Ovary (tissue), 3 donors: ENCODE data around the gene EIF5.

Experiments
- CTCF ChIP-seq, 3 donors: fragments of 450-650 bp in 2 of 3; fragments of 200-600 bp in 1 of 3; IDR thresholded peaks; one replicate each; pipeline versions ENCODE4 v1.5.1 to v1.8.0; 2016 to 2022; ENCODE audit warnings: antibody characterized with exemption in 3 of 3, mild to moderate bottlenecking in 1 of 3
- POLR2A ChIP-seq: fragments of 450-650 bp; IDR thresholded peaks from one replicate; pipeline ENCODE4 v1.6.1; 2017; ENCODE audit warnings: antibody characterized with exemption, mild to moderate bottlenecking, moderate library complexity
- donor health status: DM: no; HTN: no; CAD: no.

- TF ChIP-seq CTCF (IDR thresholded peaks at IDR 0.05) (no peak), POLR2A (no peak)
Observed at GRCh38 chr14:103317976-103318580, 16.0 kb upstream of the EIF5 start.
